OCI-LY7 (cell line): ENCODE results near the gene SYNGR3. TPM values are rescaled to one million over a fixed set of nuclear protein-coding genes. Genes with fewer than 3 reads are reported as not detected.

Experiments
- BruUV-seq: library from RNA; stranded (reverse); fragments of 400-500 nt; replicated peaks from 2 replicates; lab custom pipeline; 2021; lab: Mats Ljungman, UMichigan
- CTCF ChIA-PET: fragments of 300-600 bp; sonication (Branson Sonifier 250); formaldehyde crosslinking; loops from one replicate; lab custom pipeline; 2022; ENCODE audit warnings: antibody characterized with exemption; ENCODE audit not compliant: unreplicated experiment; lab: Charles Lee
- POLR2A ChIA-PET: fragments of 300-600 bp; sonication (Branson Sonifier 250); formaldehyde crosslinking; loops from one replicate; lab custom pipeline; 2022; ENCODE audit warnings: antibody characterized with exemption; lab: Charles Lee
- DNase-seq: peaks from one replicate; pipeline ENCODE4 v3.0.0-alpha.2; 2015; ENCODE audit warnings: low spot score
- H2AFZ ChIP-seq: fragments of 200-600 bp; sonication (generic), shearing (Covaris generic); 2 replicates; pipeline ENCODE4 v1.6.1; 2014; ENCODE audit warnings: mild to moderate bottlenecking, antibody characterized with exemption, low read length, moderate library complexity
- H3K27ac ChIP-seq: fragments of 200-600 bp; sonication (generic); 2 replicates; pipeline ENCODE4 v1.5.1; 2014; ENCODE audit warnings: mixed run types, low read depth, mild to moderate bottlenecking, moderate library complexity, low read length, inconsistent platforms; ENCODE audit not compliant: poor library complexity, severe bottlenecking
- H3K36me3 ChIP-seq: fragments of 200-600 bp; sonication (generic); 2 replicates; pipeline ENCODE4 v1.6.1; 2014; ENCODE audit warnings: mild to moderate bottlenecking, antibody characterized with exemption, low read length, moderate library complexity, mixed read lengths; ENCODE audit not compliant: insufficient read depth
- H3K4me1 ChIP-seq: fragments of 200-600 bp; sonication (generic); 2 replicates; pipeline ENCODE4 v1.5.1; 2014; ENCODE audit warnings: mild to moderate bottlenecking, low read length; ENCODE audit not compliant: insufficient read depth, poor library complexity, severe bottlenecking
- H3K4me2 ChIP-seq: fragments of 200-600 bp; sonication (generic); 2 replicates; pipeline ENCODE4 v1.6.1; 2014; ENCODE audit warnings: mild to moderate bottlenecking, low read length
- H3K4me3 ChIP-seq: fragments of 200-600 bp; sonication (generic); 2 replicates; pipeline ENCODE4 v1.5.1; 2014; ENCODE audit warnings: mild to moderate bottlenecking, low read depth, low read length; ENCODE audit not compliant: poor library complexity, severe bottlenecking
- H3K79me2 ChIP-seq: fragments of 200-600 bp; sonication (generic); 2 replicates; pipeline ENCODE4 v1.6.1; 2016; ENCODE audit warnings: low read depth, mild to moderate bottlenecking, low read length, moderate library complexity, mixed read lengths; ENCODE audit not compliant: insufficient read depth
- H3K9me2 ChIP-seq: fragments of 200-600 bp; sonication (generic); 2 replicates; pipeline ENCODE4 v1.6.1; 2016; ENCODE audit warnings: mild to moderate bottlenecking, low read length, mixed read lengths; ENCODE audit not compliant: insufficient read depth
- H3K9me3 ChIP-seq: fragments of 200-600 bp; sonication (generic); 2 replicates; pipeline ENCODE4 v1.6.1; 2014; ENCODE audit warnings: mild to moderate bottlenecking, mixed run types, low read length, mixed read lengths
- H4K20me1 ChIP-seq: fragments of 200-600 bp; sonication (generic); 2 replicates; pipeline ENCODE4 v1.6.1; 2014; ENCODE audit warnings: mild to moderate bottlenecking, antibody characterized with exemption, low read length, moderate library complexity, mixed read lengths; ENCODE audit not compliant: insufficient read depth
- CTCF ChIP-seq: fragments of 200-600 bp; sonication (generic); conservative IDR thresholded peaks from 2 replicates; pipeline ENCODE4 v1.5.1; 2014; ENCODE audit warnings: mild to moderate bottlenecking, antibody characterized with exemption, low read length, moderate library complexity, mixed read lengths
- EZH2phosphoT487 ChIP-seq: fragments of 200-600 bp; sonication (generic); IDR thresholded peaks from 2 replicates; pipeline ENCODE4 v1.6.1; 2018; ENCODE audit warnings: low read depth, borderline replicate concordance, mild to moderate bottlenecking, mixed run types, antibody characterized with exemption, low read length, moderate library complexity, mixed read lengths
- intact Hi-C: fragments of 100-400 bp; cut with micrococcal nuclease; formaldehyde crosslinking; loops from one replicate; pipeline ENCODE4 v1.10.0; 2022; ENCODE audit not compliant: unreplicated experiment
- total RNA-seq, 2 experiments: library from RNA; depleted of rRNA in 1 of 2; stranded (reverse); fragments of >200 nt in 1 of 2; shearing (Covaris generic) in 1 of 2; gene quantifications; 2 replicates each; pipeline ENCODE4 v1.2.3, GENCODE V29; 2014 to 2022

The SYNGR3 gene
- total RNA-seq, 2 experiments from 2014 or later: 10.3 to 11.1 TPM

GRCh38 chr16:2008009-2008526, 18.3 kb downstream of the SYNGR3 start:
- Histone ChIP-seq H3K9me2 (no peaks in the 10 kb centered on the region), H3K4me1 (peaks cover 36% of the 10 kb centered on the region), H3K79me2 (peaks cover 42% of the 10 kb centered on the region), H2AFZ (no peak overlapping the region), H4K20me1 (peaks cover 10% of the 10 kb centered on the region), H3K36me3 (peaks cover 22% of the 10 kb centered on the region), H3K27ac (peak overlapping the region; percentile 62), H3K4me3 (peak overlapping the region; percentile 93), H3K4me2 (peak overlapping the region; percentile 98), H3K9me3 (no peaks in the 10 kb centered on the region)
- DNase-seq: peak; percentile 53
- no TSS peak for BruUV-seq
- CTCF ChIA-PET: interaction anchor here (0.5 kb wide), 1 partner anchor 97 kb away, joined by 6 read pairs; no protein-coding TSS in a partner anchor
- POLR2A ChIA-PET: interaction anchor here (1.0 to 1.5 kb wide), 2 partner anchors 48 to 147 kb away, joined by 4 read pairs; partner anchors contain the start of gene TRAF7
- TF ChIP-seq EZH2phosphoT487 (no peak), CTCF (no peak)
- intact Hi-C loops: loop anchor here (2.0 kb wide), 1 partner anchor 65 kb away; the partner anchor contains the start of gene MSRB1

GRCh38 chr16:2008631-2009163, 18.9 kb downstream of the SYNGR3 start:
- TF ChIP-seq EZH2phosphoT487: no peak
- peak; percentile 14; the same call in 1 of the 2 replicates for TF ChIP-seq CTCF
- H3K9me2 ChIP-seq: no peaks in the 10 kb centered on the region
- no peak overlapping the region for H2AFZ ChIP-seq
- peaks cover 10% of the 10 kb centered on the region; the same call in 1 of the 2 replicates for H4K20me1 ChIP-seq
- H3K9me3 ChIP-seq: no peaks in the 10 kb centered on the region
- H3K4me3 ChIP-seq: peak overlapping the region; percentile 93
- peak overlapping the region; percentile 98 for H3K4me2 ChIP-seq
- peaks cover 42% of the 10 kb centered on the region for H3K79me2 ChIP-seq
- peaks cover 16% of the 10 kb centered on the region; the same call in 1 of the 2 replicates for H3K36me3 ChIP-seq
- peak overlapping the region; percentile 62 for H3K27ac ChIP-seq
- intact Hi-C loops: loop anchor here (2.0 kb wide), 1 partner anchor 66 kb away; the partner anchor contains the start of gene MSRB1
- POLR2A ChIA-PET: interaction anchor here (0.9 to 1.1 kb wide), 3 partner anchors 37 to 147 kb away, joined by 3 to 4 read pairs (median 3); partner anchors contain the start of genes TBL3 and TRAF7
- CTCF ChIA-PET: interaction anchor here (0.5 kb wide), 1 partner anchor 98 kb away, joined by 6 read pairs; no protein-coding TSS in a partner anchor
- no TSS peak for BruUV-seq
- DNase-seq: peak; percentile 42
- peaks cover 36% of the 10 kb centered on the region for H3K4me1 ChIP-seq
